Measurements from ENCODE around the gene MYBPC3.

DNA sequence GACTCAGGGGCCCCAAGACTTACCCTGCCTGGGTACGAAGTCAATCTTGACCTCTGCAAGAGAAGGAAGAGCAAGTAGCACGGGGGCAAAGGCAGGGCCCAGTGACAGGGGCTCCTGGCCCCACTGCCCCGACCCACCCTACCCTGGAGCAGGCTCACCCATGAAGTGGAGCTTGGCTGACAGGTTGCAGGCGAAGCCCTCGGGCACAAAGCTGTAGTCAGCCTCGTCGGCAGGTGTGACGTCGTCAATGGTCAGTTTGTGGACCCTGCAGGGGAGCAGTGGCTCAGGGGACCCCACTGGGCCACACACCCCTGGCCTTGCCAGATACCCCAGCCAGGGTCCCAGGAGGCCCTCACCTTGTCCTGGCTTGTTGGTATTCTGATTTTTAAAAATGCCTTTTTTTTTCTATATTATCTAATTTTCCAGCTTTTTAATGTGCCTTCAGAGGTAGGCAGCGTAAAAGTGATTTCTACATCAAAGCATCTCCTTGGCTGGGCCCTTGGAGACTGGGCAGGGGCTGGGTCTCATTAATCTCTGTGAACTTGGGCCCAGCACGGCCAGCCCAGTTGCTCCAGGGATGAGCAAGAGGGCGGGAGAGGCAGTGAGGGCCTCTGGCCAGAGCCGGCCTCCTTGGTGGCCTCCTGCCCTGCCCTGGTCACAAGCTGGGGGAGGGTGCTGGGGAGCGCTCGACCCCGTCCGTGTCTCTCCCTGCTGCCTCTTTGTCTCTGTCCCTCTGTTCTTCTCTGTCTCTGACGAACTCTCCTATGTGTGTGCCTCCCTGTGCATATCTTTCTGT, 11.3 kb downstream of the MYBPC3 start:
- TF ChIP-seq, protein P1, sequence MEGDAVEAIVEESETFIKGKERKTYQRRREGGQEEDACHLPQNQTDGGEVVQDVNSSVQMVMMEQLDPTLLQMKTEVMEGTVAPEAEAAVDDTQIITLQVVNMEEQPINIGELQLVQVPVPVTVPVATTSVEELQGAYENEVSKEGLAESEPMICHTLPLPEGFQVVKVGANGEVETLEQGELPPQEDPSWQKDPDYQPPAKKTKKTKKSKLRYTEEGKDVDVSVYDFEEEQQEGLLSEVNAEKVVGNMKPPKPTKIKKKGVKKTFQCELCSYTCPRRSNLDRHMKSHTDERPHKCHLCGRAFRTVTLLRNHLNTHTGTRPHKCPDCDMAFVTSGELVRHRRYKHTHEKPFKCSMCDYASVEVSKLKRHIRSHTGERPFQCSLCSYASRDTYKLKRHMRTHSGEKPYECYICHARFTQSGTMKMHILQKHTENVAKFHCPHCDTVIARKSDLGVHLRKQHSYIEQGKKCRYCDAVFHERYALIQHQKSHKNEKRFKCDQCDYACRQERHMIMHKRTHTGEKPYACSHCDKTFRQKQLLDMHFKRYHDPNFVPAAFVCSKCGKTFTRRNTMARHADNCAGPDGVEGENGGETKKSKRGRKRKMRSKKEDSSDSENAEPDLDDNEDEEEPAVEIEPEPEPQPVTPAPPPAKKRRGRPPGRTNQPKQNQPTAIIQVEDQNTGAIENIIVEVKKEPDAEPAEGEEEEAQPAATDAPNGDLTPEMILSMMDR (IDR thresholded peaks at IDR 0.05) = no peak
- TF ChIP-seq, protein P2, sequence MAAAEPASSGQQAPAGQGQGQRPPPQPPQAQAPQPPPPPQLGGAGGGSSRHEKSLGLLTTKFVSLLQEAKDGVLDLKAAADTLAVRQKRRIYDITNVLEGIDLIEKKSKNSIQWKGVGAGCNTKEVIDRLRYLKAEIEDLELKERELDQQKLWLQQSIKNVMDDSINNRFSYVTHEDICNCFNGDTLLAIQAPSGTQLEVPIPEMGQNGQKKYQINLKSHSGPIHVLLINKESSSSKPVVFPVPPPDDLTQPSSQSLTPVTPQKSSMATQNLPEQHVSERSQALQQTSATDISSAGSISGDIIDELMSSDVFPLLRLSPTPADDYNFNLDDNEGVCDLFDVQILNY (CRISPR knock-in tag; IDR thresholded peaks at IDR 0.05) = no peak
- TF ChIP-seq IRF2 (CRISPR knock-in tag; IDR thresholded peaks at IDR 0.05; ENCODE audit: borderline replicate concordance, low read depth) = no peak
- no peak for TF ChIP-seq ETV6 (CRISPR knock-in tag; IDR thresholded peaks at IDR 0.05)
- TF ChIP-seq, protein P3, sequence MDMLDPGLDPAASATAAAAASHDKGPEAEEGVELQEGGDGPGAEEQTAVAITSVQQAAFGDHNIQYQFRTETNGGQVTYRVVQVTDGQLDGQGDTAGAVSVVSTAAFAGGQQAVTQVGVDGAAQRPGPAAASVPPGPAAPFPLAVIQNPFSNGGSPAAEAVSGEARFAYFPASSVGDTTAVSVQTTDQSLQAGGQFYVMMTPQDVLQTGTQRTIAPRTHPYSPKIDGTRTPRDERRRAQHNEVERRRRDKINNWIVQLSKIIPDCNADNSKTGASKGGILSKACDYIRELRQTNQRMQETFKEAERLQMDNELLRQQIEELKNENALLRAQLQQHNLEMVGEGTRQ (CRISPR knock-in tag; IDR thresholded peaks at IDR 0.05) = no peak
- TF ChIP-seq, protein P4, sequence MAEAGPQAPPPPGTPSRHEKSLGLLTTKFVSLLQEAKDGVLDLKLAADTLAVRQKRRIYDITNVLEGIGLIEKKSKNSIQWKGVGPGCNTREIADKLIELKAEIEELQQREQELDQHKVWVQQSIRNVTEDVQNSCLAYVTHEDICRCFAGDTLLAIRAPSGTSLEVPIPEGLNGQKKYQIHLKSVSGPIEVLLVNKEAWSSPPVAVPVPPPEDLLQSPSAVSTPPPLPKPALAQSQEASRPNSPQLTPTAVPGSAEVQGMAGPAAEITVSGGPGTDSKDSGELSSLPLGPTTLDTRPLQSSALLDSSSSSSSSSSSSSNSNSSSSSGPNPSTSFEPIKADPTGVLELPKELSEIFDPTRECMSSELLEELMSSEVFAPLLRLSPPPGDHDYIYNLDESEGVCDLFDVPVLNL (CRISPR knock-in tag; IDR thresholded peaks at IDR 0.05; ENCODE audit: borderline replicate concordance, low read depth) = no peak
- TF ChIP-seq GRHL2 (CRISPR knock-in tag; IDR thresholded peaks at IDR 0.05; ENCODE audit: insufficient replicate concordance, severe bottlenecking) = no peak
- TF ChIP-seq, protein P5, sequence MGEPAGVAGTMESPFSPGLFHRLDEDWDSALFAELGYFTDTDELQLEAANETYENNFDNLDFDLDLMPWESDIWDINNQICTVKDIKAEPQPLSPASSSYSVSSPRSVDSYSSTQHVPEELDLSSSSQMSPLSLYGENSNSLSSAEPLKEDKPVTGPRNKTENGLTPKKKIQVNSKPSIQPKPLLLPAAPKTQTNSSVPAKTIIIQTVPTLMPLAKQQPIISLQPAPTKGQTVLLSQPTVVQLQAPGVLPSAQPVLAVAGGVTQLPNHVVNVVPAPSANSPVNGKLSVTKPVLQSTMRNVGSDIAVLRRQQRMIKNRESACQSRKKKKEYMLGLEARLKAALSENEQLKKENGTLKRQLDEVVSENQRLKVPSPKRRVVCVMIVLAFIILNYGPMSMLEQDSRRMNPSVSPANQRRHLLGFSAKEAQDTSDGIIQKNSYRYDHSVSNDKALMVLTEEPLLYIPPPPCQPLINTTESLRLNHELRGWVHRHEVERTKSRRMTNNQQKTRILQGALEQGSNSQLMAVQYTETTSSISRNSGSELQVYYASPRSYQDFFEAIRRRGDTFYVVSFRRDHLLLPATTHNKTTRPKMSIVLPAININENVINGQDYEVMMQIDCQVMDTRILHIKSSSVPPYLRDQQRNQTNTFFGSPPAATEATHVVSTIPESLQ (CRISPR knock-in tag; IDR thresholded peaks at IDR 0.05) = no peak

All from WTC11 (cell line).